MM.1S (cell line): Measurements from ENCODE around the gene PPP1R7.

Experiments
- DNase-seq: peaks from one replicate; pipeline ENCODE4 v3.0.0-alpha.2; 2015
- H2AFZ ChIP-seq: fragments of 300-600 bp; sonication (generic); 2 replicates; pipeline ENCODE4 v1.6.0; 2016; ENCODE audit warnings: antibody characterized with exemption, low read length
- H3F3A ChIP-seq: fragments of 300-600 bp; sonication (generic); 2 replicates; pipeline ENCODE4 v1.6.1; 2016; ENCODE audit warnings: mild to moderate bottlenecking, antibody characterized with exemption, low read length, moderate library complexity, mixed read lengths; ENCODE audit not compliant: insufficient read depth
- H3K27ac ChIP-seq: fragments of 300-600 bp; sonication (generic); 2 replicates; pipeline ENCODE4 v1.5.1; 2016; ENCODE audit warnings: mild to moderate bottlenecking, low read length
- H3K27me3 ChIP-seq: fragments of 300-600 bp; sonication (generic); replicated peaks from 2 replicates; pipeline ENCODE4 v1.6.0; 2016; ENCODE audit warnings: low read length; ENCODE audit not compliant: insufficient read depth
- H3K36me3 ChIP-seq: fragments of 300-600 bp; sonication (generic); replicated peaks from 2 replicates; pipeline ENCODE4 v1.6.1; 2016; ENCODE audit warnings: mild to moderate bottlenecking, low read length, mixed read lengths; ENCODE audit not compliant: insufficient read depth
- H3K4me1 ChIP-seq: fragments of 300-600 bp; sonication (generic); 2 replicates; pipeline ENCODE4 v1.6.1; 2016; ENCODE audit warnings: low read length, mixed read lengths
- H3K4me2 ChIP-seq: fragments of 300-600 bp; sonication (generic); 2 replicates; pipeline ENCODE4 v1.6.0; 2016; ENCODE audit warnings: low read depth, low read length
- H3K4me3 ChIP-seq: fragments of 300-600 bp; sonication (generic); 2 replicates; pipeline ENCODE4 v1.5.1; 2016; ENCODE audit warnings: low read length, mixed read lengths
- H3K79me2 ChIP-seq: fragments of 300-600 bp; sonication (generic); 2 replicates; pipeline ENCODE4 v1.6.1; 2016; ENCODE audit warnings: mixed run types, low read length, mixed read lengths
- H3K9ac ChIP-seq: fragments of 300-600 bp; sonication (generic); 2 replicates; pipeline ENCODE4 v1.6.1; 2016; ENCODE audit warnings: low read length, mixed read lengths
- H3K9me2 ChIP-seq: fragments of 300-600 bp; sonication (generic); replicated peaks from 2 replicates; pipeline ENCODE4 v1.6.1; 2016; ENCODE audit warnings: mild to moderate bottlenecking, low read length, mixed read lengths; ENCODE audit not compliant: insufficient read depth
- H3K9me3 ChIP-seq: fragments of 300-600 bp; sonication (generic); replicated peaks from 2 replicates; pipeline ENCODE4 v1.6.1; 2016; ENCODE audit warnings: mild to moderate bottlenecking, low read length, mixed read lengths; ENCODE audit not compliant: insufficient read depth
- H4K20me1 ChIP-seq: fragments of 300-600 bp; sonication (generic); 2 replicates; pipeline ENCODE4 v1.6.1; 2016; ENCODE audit warnings: mild to moderate bottlenecking, low read length, moderate library complexity, mixed read lengths; ENCODE audit not compliant: insufficient read depth
- CTCF ChIP-seq: fragments of 300-600 bp; sonication (generic); IDR thresholded peaks from 2 replicates; pipeline ENCODE4 v1.5.1; 2016; ENCODE audit warnings: antibody characterized with exemption, low read length, mixed read lengths
- EZH2 ChIP-seq: fragments of 300-600 bp; sonication (generic); optimal IDR thresholded peaks from 2 replicates; pipeline ENCODE3; 2017; ENCODE audit warnings: low read depth, mild to moderate bottlenecking, antibody characterized with exemption, low read length, mixed read lengths
- EZH2phosphoT487 ChIP-seq: fragments of 300-600 bp; sonication (generic); IDR thresholded peaks from 2 replicates; pipeline ENCODE4 v1.6.1; 2018; ENCODE audit warnings: antibody characterized with exemption, low read length

PPP1R7 gene

GRCh38 chr2:241178961-241179360, 28.7 kb downstream of the PPP1R7 start:
- Histone ChIP-seq H2AFZ (no peak overlapping the region), H3K9me2 (no peaks in the 10 kb centered on the region), H3K4me2 (no peak overlapping the region), H3K27me3 (no peaks in the 10 kb centered on the region), H4K20me1 (no peaks in the 10 kb centered on the region), H3K9ac (no peak overlapping the region), H3F3A (no peaks in the 10 kb centered on the region), H3K4me3 (no peak overlapping the region), H3K4me1 (no peaks in the 10 kb centered on the region), H3K36me3 (no peaks in the 10 kb centered on the region), H3K27ac (no peak overlapping the region), H3K9me3 (no peaks in the 10 kb centered on the region), H3K79me2 (no peaks in the 10 kb centered on the region)
- TF ChIP-seq EZH2phosphoT487 = no peak
- no peak for TF ChIP-seq CTCF
- no peak for TF ChIP-seq EZH2
- no peak for DNase-seq

- no peak overlapping the region for H3K4me2 ChIP-seq
- no peak for TF ChIP-seq EZH2phosphoT487
- TF ChIP-seq CTCF = no peak
- H3K36me3 ChIP-seq = no peaks in the 10 kb centered on the region
- H3K79me2 ChIP-seq = no peaks in the 10 kb centered on the region
- no peak overlapping the region for H3K4me3 ChIP-seq
- H3K27me3 ChIP-seq = no peaks in the 10 kb centered on the region
- no peaks in the 10 kb centered on the region for H3K9me3 ChIP-seq
- no peak overlapping the region for H3K27ac ChIP-seq
- no peak overlapping the region for H2AFZ ChIP-seq
- H3K4me1 ChIP-seq = no peaks in the 10 kb centered on the region
- DNase-seq = no peak
- no peaks in the 10 kb centered on the region for H3K9me2 ChIP-seq
- H3K9ac ChIP-seq = no peak overlapping the region
- no peaks in the 10 kb centered on the region for H4K20me1 ChIP-seq
- no peaks in the 10 kb centered on the region for H3F3A ChIP-seq
Observed at GRCh38 chr2:241179899-241180298, 29.6 kb downstream of the PPP1R7 start.

- no peaks in the 10 kb centered on the region for H3K4me1 ChIP-seq
- H3K9me2 ChIP-seq = no peaks in the 10 kb centered on the region
- H4K20me1 ChIP-seq = no peaks in the 10 kb centered on the region
- no peak overlapping the region for H3K9ac ChIP-seq
- H3K36me3 ChIP-seq = no peaks in the 10 kb centered on the region
- H3K9me3 ChIP-seq = no peaks in the 10 kb centered on the region
- no peaks in the 10 kb centered on the region for H3F3A ChIP-seq
- H3K27me3 ChIP-seq = no peaks in the 10 kb centered on the region
- H3K4me3 ChIP-seq = no peak overlapping the region
- TF ChIP-seq CTCF (no peak), EZH2 (no peak), EZH2phosphoT487 (no peak)
- no peak for DNase-seq
- H2AFZ ChIP-seq = no peak overlapping the region
- no peak overlapping the region for H3K27ac ChIP-seq
- H3K4me2 ChIP-seq = no peak overlapping the region
- H3K79me2 ChIP-seq = no peaks in the 10 kb centered on the region
Observed at GRCh38 chr2:241180495-241180894, 30.2 kb downstream of the PPP1R7 start.
